ENCODE measurements around the gene PMEPA1.

PMEPA1 gene

DNA sequence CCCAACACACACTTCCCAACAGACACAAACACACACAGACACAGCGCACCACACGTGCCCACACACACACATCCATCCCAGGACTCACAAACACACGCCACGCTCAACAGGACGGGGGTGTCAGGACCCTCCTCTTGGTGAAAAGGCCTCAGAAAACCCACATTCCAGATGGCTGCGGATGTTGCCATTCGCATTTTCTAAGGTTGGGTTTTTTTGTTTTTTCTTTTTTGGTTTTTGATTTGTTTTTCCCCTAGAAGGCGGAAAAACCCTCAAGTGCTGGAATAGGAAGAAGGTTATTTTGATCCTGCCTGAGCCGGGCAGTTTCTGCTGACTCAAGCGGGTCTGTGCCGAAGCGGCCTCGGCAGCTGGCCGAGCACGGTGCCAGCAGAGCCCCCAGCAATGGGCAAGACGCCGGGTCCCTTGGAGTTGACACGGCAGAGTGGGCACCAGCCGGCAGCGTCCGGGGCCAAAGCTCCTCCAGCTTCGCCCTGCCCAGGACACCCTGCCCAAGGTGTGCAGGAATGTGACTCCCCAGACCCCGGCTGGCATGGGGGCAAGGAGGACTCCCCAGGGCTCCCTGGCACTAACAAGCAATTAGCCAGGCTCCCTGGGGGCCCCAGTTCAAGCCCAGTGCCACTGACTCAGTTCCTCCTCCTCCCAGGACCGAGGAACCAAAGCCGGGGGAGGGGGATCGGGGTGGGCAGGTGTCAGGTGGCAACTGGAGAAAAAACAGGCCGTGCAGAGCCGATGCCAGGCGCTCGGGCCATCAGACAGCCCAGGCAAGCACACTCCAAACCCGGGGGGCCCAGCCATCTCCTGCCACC, 48.7 kb downstream of the PMEPA1 start:
- no peak for DNase-seq (ENCODE audit: low read depth)

DNA sequence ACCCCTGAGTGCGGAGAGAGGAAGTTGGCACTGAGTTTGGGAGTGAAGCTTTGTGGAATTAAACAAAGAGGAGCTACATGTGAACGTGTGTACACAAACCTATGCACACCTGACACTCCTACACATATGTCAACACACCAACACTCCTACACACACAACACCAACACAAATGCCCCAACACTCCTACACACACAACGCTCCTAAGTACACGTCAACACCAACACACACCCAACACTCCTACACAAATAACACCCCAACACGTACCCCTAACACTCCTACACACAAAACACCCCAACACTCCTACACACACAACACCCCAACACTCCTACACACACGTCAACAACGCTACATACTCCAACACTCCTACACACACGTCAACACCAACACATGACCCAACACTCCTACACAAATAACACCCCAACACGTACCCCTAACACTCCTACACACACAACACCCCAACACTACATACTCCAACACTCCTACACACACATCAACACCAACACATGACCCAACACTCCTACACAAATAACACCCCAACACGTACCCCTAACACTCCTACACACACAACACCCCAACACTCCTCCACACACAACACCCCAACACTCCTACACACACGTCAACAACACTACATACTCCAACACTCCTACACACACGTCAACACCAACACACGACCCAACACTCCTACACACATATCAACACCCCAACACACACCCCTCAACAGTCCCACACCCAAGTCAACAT, 49.5 kb downstream of the PMEPA1 start:
- DNase-seq (ENCODE audit: low read depth) = no peak

DNA sequence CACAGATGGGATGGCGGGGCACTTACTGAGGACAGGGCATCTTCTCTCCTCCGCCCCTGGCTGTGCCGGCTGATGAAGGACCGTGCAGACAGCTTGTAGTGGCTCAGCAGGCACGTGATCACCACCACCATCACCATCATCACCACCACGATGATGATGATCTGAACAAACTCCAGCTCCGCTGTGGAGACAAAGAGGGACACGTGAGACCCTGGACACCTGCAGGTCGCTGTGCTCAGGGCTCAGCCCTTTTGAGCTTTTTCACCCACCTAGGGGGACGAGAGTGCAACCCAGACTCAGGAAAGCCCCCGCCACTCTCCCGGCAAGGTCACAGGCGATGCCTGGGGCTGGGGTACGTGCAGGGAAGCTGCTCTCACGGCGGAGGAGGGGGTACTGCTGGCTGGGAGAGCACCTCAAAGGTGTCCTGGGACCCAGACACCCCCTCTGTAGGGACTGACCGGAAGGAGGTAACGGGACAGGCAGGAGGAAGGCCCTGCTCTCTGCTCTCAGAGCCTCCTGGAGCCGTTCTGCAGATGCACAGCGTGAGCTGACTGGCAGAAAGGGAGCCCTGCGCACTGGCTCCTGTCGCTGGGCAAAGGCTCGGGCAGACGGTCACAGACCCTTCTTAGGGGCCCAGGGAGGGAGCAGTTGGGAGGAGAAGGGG, 50.2 kb downstream of the PMEPA1 start:
- DNase-seq (ENCODE audit: low read depth) = no peak

DNA sequence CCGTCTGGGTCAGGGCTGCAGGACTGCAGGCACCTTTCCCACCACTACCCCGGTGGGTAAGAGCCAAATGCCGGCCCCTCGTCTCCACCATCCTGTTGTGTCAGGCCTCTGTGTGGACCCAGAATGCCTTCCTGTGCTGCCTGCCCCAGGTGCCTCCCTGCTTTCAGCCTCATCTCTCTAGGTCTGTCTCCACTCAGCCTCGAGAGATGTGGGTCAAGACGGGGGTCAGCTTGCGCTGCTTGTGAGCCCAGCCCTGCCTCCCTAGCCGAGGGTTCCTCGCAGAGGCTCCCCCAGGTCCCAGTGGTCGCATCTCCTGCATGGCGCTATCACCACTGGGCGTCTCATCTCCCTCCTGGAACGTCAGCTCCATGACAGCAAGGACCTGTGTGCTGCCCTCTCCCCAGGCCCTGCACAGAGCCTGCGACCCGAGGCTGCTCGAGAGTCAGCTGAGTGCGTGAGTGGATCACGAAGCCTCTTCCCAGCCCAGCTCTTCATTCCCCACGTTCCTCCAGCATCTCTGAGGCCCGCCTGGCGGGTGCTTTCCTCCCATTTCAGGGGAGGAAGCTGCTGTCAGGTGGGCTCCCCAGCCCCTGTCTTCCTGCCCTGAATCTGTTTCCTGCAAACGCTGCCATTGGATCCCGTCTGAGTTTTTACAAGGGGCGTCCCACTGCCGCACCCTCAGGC, 50.8 kb downstream of the PMEPA1 start:
- no peak for DNase-seq (ENCODE audit: low read depth)

- DNase-seq (ENCODE audit: low read depth) = no peak
These were observed 51.4 kb downstream of the PMEPA1 start for GRCh38 chr20:57658447-57658832.

DNA sequence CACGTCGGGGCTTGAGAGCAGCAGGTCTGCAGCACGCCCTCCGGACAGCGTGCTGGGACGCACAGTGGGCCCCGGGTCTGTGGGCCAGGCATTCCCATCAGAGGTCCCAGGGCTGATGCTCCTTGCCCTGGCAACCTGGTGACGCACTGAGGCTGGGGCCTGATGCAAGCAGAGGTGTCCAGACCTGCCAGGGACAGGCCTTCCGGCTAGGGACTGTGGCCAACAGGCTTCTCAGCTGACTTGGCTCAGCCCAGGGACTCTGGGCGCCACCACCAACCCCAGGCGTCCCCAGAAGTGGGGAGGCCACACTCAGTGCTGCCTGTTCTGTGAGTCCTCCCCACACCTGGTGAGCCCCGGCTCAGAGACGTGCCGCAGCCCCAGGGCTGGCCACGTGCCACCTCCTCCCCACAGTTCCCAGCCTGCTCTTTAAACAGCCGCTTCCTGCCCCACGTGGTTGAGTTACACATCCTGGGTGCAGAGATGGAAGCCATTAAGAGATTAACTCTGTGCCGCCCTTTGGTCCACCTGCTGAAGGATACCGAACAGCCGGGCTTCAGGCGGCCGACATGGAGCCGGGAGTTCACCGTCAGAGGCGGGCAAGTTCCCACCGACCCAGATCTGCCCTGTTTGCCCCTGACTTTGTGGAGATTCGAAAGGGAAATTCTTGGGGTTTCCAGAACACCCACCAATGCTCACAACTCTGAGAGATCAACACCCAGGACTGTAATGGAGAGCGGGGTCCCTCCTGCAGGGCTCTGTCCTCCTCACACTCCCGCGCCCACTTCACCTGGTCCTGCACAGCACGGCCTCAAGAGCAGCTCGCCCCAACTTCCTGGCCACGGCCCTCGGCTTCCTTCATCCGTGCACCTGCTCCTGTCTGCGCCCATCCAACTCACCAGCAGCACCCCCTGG, 52.0 kb downstream of the PMEPA1 start:
- DNase-seq (ENCODE audit: low read depth) = no peak

DNA sequence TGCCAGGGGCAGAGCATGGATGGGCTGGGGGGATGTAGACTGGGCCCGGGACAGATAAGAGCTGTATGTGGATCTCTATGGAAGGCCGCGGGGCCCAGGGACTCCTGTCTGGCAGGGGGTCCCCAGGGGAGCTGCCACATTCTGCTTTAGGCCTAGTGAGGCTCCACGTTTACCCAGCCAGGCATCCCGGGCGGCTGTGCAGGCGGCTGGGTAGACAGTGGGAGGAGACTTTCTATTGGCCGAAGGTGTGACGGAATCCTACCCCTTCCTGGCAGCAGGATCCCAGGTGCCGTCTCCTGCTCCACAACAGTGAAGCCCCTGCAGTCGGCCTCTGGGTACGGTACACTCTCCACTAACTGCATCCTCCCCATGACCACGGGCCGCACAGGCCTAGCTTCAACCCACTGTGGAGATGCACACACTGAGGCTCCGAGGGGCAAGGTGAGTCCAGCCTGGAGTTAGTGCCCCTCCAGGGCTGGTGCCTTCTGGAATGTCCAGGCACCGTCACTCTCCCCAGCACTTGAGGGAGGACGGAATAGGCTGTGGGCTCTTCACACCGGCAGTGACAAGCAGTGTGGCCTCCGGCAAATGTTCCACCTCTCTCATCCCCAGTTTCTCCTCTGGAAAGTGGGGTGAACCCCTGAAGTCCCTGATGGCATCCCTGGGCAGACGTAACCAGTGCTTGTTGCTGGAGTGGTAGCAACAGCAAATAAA, 52.8 kb downstream of the PMEPA1 start:
- DNase-seq (ENCODE audit: low read depth) = no peak

- no peak for DNase-seq (ENCODE audit: low read depth)
These were observed 53.5 kb downstream of the PMEPA1 start for GRCh38 chr20:57656252-57656820.

DNA sequence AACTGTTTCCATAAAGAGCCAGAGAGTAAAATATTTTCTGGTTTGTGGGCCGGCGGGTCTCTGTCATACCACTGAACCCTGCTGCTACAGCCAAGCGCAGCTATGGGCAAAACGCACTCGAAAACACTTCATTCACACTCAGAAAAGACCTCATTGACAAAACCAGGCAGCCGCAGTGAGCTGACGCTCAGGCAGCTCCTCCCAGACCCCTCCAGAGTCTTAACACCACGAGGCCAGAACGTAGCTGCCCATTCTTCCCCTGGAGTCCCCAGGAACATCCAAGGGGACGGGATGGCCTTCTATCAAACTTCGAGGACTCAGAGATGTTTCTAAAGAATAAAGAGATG, 54.0 kb downstream of the PMEPA1 start:
- DNase-seq (ENCODE audit: low read depth) = no peak

DNA sequence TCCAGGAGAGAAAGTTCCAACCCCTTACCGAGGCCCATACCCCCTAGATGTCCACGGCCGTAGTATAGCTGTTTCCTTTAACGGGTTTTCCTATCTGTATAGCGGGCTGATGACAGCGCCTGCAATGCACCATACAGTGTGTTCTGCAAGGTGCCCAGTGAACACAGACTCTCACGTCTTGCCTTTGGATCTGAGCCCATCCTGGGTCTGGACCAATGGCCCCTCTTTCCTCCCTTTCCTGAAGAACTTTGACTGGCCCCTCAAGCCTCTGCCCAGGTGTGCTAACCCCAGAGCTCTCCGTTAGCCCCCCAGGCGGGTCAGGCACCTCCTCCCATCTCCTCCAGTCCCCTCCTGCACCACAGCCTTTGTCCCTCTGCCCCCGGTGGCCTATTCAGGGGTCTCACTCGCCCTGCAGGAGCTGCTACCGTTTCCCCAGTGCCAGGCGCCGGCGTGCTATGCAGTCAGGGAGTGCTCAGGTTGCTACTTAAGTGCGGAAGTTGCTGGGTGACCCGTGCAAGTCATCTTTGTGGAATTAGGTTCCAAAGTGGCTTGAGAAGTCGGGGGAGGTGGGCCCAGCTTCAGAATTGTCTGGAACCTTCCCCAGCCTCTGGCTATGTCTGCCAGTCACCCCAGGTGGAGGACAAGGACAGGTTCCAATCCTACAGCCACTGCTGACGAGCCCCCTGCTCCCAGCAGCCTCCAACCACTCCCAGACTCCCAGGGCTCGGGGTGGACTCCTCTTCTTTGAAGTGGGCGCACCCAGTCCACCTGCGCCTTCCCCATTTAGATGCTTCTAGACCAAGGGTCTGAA, 54.6 kb downstream of the PMEPA1 start:
- DNase-seq (ENCODE audit: low read depth) = no peak

- peak; percentile 40 for DNase-seq (ENCODE audit: low read depth)
These were observed 55.3 kb downstream of the PMEPA1 start for GRCh38 chr20:57654363-57654997.

DNA sequence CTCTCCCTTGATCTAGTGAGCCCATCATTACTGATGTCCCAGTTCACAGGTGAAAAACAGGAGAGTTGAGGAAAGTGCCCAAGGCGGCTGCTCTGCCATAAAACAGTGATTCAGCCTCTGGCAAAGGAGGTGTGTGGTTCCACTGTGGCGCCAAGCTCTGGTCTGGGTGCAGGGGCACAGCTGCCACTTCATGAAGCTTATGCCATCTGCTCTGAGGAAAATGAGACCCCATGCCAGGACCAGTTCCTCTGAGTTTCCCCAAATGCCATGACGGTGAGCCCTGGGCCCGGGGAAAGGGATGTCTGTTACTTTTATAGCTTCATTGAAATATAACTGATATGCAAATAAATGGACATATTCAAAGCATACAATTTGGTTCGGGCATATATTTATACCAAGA, 55.9 kb downstream of the PMEPA1 start:
- no peak for DNase-seq (ENCODE audit: low read depth)

DNA sequence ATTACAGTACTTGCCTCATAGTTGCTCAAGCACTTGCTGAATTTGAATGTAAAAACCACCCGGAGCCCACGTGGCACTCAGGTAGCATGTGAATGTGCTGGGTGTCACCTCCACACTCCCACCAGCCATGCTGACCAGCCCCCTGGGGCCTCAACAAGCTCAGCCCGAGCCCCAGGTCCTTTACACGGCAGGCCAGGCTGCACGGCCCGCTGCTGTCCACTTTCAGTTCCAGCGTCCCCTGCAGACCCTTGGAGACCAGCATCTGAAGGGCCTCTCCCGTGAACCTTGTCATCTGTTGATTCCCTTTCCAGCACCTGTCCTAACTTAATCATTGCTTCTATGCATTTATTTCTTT, 56.3 kb downstream of the PMEPA1 start:
- DNase-seq (ENCODE audit: low read depth) = no peak

DNA sequence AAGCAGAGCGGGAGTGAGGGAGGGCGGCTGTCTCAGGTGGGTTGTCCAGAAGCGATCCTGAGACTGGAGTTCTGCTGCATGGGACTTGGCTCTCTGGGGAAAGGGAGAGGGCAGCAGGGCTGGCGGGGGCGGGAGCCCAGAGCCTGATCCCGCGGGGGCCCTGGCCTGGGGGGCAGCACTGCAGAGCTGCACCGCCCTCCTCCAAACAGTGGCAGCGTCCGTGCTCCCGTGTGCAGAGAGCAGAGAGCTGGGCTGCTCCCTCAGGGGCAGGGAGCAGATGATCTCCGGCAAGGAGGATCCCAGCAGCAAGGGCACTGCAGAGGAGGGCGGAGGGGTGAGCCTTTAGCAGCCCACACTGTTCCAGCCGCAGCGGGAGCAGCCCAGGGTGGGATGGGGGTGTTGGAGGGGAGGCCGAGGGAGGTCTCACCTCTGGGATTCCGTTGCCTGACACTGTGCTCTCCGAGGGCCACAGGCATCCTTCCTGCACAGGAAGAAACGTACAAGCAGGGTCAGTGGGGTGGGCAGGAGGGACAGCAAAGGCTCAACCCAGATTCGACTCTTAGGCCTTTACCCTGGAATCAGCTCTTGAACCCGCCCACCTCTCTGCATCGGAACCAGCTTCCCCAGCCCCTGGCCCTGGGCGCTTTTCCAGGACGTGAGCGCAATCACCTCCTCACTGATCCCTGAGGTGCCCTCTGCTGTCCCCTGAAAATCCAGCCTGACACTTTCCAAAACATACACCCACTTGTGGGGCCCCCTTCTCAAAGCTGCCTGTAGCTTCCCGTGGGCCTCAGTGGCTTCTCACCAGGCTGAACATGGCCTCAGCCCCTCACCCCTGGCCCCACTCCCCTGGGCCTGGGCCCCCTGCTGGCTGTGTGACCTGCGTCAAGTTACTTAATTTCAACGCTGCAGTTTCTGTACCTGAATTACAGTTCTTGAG, 56.9 kb downstream of the PMEPA1 start:
- DNase-seq (ENCODE audit: low read depth) = no peak

- no peak for DNase-seq (ENCODE audit: low read depth)
These were observed 57.8 kb downstream of the PMEPA1 start for GRCh38 chr20:57651881-57652605.

DNA sequence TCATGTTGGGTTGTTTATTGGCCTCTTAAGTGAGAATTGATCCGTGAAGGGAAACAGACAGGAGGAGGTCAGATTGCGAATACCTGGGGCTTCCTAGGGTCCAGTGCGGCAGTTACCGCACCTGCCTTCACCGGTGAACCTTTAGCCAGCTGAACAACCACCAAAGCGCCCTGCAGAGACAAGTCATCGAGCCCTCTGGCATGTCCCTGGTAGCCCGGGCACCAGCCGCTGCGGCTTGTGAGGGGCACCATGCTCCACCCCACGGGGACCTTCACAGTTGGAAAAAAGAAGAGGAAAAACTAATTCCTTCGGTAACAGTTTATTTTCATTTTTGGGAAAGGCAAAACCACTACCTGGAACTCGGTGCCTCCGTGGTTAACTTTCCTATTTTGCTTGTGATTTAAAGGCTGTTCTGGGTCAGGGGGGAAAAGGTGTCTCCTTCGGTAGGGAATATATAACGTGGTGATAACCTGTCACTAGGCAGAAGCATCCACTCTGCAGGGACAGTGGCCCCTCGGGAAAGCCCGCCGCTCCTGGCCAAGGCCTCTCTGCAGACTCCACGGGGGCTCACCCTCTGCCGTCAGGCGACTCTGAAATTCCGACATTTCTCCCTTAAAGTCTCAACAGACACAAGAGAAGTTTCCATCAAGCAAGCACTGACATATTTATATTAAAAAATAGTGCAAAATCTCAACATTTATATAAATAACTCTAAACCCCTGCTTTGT, 58.9 kb downstream of the PMEPA1 start:
- DNase-seq (ENCODE audit: low read depth) = no peak

- DNase-seq (ENCODE audit: low read depth) = no peak
These were observed 59.5 kb downstream of the PMEPA1 start for GRCh38 chr20:57650266-57650665.
